ENCODE data around the gene TMEM37.

- no peak for TF ChIP-seq POLR2A (IDR thresholded peaks at IDR 0.05; ENCODE audit: low read depth)
- TF ChIP-seq, protein P1, sequence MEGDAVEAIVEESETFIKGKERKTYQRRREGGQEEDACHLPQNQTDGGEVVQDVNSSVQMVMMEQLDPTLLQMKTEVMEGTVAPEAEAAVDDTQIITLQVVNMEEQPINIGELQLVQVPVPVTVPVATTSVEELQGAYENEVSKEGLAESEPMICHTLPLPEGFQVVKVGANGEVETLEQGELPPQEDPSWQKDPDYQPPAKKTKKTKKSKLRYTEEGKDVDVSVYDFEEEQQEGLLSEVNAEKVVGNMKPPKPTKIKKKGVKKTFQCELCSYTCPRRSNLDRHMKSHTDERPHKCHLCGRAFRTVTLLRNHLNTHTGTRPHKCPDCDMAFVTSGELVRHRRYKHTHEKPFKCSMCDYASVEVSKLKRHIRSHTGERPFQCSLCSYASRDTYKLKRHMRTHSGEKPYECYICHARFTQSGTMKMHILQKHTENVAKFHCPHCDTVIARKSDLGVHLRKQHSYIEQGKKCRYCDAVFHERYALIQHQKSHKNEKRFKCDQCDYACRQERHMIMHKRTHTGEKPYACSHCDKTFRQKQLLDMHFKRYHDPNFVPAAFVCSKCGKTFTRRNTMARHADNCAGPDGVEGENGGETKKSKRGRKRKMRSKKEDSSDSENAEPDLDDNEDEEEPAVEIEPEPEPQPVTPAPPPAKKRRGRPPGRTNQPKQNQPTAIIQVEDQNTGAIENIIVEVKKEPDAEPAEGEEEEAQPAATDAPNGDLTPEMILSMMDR (IDR thresholded peaks at IDR 0.05) = no peak
Observed at GRCh38 chr2:119435081-119435952, 3.7 kb downstream of the TMEM37 start.
